A673 (cell line): ENCODE data around the gene DMD.

Experiments
- EZH2 ChIP-seq: fragments of 200-600 bp; sonication (generic); IDR thresholded peaks from 2 replicates; pipeline ENCODE4 v1.6.1; 2017; ENCODE audit warnings: borderline replicate concordance, low read depth, mild to moderate bottlenecking, mixed read lengths, antibody characterized with exemption, low read length; ENCODE audit not compliant: poor library complexity, severe bottlenecking
- TF ChIP-seq, protein P1 (sequence below): fragments of 300-800, 200-600 bp; sonication (generic); conservative IDR thresholded peaks from 2 replicates; pipeline ENCODE4 v1.5.1; 2017; ENCODE audit warnings: low read depth, mild to moderate bottlenecking, antibody characterized with exemption, low read length, moderate library complexity, mixed read lengths

DNA sequence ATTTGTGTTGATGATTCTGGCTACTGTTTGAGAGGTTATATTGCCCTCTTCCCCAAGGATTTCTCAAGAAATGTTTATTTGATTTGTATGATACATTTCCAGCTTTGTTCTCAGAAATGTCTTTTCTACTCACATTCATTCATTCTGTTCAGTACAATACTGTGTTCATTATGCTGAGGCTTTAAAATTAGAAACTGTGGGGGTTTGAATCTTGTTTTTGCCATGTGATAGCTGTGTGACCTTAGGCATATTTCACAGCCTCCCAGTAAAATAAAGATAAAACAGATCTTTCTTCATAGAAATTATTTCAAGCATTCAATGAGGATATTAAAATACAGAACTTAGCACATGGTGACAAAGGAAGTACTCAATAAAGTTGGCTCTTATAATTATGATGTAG lies 123.9 kb downstream of the DMD start:
- TF ChIP-seq, protein P1, sequence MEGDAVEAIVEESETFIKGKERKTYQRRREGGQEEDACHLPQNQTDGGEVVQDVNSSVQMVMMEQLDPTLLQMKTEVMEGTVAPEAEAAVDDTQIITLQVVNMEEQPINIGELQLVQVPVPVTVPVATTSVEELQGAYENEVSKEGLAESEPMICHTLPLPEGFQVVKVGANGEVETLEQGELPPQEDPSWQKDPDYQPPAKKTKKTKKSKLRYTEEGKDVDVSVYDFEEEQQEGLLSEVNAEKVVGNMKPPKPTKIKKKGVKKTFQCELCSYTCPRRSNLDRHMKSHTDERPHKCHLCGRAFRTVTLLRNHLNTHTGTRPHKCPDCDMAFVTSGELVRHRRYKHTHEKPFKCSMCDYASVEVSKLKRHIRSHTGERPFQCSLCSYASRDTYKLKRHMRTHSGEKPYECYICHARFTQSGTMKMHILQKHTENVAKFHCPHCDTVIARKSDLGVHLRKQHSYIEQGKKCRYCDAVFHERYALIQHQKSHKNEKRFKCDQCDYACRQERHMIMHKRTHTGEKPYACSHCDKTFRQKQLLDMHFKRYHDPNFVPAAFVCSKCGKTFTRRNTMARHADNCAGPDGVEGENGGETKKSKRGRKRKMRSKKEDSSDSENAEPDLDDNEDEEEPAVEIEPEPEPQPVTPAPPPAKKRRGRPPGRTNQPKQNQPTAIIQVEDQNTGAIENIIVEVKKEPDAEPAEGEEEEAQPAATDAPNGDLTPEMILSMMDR, result no peak
- no peak for TF ChIP-seq EZH2
